ENCODE results near the gene HECTD2. TPM values are rescaled to one million over a fixed set of nuclear protein-coding genes. Genes with fewer than 3 reads are reported as not detected.

HECTD2 gene
- total RNA-seq, 1 experiment from 2014 or later, result 10.0 TPM

DNA sequence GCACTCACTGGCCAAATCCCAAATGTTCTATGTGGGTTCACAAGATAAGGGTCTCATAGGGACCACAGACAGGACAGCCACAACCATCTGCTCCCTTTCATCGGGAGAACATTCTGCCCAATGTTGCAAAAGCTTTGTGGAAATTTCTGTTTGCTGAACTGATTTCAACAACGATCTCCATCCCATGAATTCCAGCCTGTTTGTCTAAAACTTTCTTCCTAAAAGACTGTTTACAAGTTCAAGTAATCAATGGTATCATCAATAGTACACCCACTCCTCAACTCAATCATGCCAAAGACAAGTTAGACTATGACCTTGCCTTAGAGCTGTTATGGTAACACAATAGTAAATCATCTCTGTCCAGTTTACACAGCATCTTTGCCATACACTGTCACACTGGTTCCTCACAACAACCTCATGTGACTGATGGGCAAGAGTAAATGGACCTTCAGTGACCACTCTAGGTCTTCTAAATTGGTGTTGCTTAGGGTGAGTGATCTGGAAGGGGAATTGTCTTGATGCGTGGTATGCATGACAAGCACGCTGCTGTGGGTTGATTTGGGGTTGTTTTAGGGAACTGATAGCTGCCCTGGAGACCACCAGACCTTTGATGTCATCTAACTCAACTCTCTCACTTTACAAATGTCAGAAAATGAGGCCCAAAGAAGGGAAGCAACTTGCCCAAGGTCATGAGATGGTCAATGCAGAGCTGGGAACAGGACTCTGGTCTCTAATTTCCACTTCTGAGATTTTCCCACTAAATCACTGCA is 127.7 kb downstream of the HECTD2 start:
- DNase-seq (ENCODE audit: low read depth), result no peak

DNA sequence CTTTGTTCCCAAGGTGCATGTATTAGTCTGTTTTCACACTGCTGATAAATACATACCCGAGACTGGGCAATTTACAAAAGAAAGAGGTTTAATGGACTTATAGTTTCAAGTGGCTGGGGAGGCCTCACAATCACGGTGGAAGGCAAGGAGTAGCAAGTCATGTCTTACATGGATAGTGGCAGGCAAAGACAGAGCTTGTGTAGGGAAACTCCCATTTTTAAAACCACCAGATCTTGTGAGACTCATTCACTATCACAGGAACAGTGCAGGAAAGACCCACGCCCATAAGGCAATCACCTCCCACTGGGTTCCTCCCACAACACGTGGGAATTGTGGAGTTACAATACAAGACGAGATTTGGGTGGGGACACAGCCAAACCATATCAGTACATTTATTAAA is 129.8 kb downstream of the HECTD2 start:
- no peak for DNase-seq (ENCODE audit: low read depth)

DNA sequence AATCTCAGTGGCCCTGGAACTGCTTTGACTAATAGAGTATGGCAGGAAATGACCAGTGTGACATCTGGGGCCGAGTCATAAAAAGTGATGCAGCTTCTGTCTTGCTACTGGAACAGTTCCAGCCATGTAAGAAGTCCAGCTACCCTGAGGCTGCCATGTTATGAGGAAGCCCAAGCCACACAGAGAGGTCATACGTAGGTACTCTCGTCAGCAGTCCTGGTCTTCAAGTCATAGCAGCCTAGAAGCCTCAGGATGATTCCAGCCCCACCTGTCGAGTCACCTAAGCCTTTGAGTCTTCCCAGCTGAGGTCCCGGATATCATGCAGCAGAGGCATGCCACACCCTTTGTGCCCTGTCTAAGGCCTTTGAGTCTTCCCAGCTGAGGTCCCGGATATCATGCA is 130.6 kb downstream of the HECTD2 start:
- DNase-seq (ENCODE audit: low read depth), result peak; percentile 93

DNA sequence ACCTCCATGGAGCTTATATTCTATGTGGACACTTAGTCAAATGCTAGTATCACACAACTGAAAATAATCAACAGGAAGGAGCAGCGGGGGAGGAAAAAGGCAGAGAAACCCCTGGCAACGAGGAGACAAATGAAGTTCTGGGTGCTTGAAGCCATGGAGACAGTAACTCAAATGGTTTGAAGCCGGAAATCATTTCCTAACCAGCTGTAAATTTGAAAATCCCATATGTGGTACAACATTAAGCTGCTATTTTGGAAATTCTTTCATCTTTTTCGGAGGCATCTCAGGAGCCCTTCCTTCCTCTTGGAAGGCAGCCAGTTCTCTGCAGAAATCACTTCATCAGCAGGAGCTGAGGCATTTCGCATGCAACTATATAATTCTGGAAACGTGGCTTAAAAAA is 131.3 kb downstream of the HECTD2 start:
- peak; percentile 87 for DNase-seq (ENCODE audit: low read depth)

DNA sequence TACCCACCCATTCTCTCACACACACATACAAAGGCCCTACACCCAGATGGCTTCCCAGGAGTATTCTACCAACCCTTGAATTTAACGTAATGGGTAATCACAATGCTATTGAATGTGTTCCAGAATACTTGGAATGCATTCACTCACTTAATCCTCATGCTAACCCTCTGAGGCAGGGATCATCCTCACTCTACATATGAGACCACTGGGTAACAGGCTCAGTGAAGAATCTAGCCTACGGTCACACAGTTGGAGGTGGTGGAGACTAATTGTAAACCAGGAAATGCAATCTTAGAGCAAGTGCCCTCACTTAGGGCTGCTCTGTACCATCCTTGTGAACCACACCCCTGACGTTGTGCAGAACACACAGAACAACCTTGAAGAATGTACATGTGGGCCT is 135.2 kb downstream of the HECTD2 start:
- no peak for DNase-seq (ENCODE audit: low read depth)

DNA sequence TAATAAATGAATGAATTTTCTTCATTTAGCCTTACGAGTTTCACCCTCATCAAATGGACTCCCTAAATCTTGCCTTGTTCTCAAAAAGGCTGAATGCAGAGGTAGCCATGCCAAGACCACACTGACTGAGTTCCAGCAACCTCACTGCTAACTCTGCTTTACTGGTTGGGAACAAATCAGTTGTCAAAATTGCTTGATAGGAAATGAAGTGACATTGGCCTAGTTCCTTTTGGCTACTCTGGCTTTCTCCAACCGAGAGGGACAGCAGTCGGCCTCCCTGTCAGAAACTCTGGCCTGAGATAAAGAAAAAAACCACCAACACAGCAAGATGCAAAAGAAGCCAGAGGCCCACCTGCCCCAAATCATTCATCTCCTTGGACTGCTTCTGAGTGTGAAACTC is 135.7 kb downstream of the HECTD2 start:
- no peak for DNase-seq (ENCODE audit: low read depth)

DNA sequence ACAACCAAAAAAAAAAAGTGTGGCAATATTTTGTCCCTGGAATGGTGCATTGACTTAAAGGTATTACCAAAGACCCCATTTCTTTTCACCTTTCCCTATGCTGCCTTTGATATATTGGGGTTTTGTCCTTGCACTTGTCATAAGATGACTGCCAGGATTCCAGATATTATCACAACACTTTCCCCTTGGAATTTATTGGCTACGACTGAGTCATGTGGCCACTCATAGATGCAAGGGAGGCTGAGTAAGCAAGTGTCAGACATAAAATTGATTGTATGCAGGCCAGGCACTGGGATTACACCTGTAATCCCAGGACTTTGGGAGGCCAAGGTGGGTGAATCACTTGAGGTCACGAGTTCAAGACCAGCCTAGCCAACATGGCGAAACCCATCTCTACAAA is 139.1 kb downstream of the HECTD2 start:
- DNase-seq (ENCODE audit: low read depth), result no peak

DNA sequence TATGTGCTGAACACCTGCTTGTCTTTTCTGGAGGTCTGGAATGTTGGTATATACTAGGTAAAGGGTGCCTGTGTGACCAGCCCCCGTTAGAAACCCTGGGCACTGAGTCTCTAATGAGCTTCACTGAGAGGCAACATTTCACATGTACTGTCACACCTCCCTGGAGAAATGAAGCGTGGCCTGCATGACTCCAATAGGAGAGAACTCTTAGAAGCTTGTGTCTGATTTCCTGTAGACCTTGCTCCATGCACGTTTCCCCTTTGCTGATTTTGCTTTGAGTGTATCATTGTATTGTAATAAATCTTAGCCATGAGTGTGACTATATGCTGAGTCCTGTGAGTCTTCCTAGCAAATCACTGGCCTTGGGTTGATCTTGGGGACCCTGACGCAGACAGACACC is 139.9 kb downstream of the HECTD2 start:
- DNase-seq (ENCODE audit: low read depth), result no peak

DNA sequence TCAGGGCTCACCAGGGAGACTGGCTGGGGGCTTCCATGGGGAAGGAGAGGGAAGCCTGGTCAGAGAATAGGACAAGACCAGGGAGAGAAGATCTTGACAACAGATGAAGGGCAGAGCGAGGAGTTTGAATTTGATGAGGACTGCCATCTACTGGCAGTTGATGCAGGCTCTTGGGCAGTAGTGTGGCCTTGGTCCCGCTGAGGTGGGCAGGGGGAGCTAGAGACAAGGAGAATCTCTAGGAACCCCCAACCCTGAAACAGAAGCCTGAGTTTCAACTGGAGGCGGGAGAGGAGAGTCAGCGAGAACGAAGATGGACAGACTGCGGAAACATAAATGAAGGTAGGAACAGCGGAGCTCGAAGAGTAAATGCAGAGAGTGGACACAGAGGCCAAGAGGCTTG is 141.7 kb downstream of the HECTD2 start:
- DNase-seq (ENCODE audit: low read depth), result peak; percentile 74

DNA sequence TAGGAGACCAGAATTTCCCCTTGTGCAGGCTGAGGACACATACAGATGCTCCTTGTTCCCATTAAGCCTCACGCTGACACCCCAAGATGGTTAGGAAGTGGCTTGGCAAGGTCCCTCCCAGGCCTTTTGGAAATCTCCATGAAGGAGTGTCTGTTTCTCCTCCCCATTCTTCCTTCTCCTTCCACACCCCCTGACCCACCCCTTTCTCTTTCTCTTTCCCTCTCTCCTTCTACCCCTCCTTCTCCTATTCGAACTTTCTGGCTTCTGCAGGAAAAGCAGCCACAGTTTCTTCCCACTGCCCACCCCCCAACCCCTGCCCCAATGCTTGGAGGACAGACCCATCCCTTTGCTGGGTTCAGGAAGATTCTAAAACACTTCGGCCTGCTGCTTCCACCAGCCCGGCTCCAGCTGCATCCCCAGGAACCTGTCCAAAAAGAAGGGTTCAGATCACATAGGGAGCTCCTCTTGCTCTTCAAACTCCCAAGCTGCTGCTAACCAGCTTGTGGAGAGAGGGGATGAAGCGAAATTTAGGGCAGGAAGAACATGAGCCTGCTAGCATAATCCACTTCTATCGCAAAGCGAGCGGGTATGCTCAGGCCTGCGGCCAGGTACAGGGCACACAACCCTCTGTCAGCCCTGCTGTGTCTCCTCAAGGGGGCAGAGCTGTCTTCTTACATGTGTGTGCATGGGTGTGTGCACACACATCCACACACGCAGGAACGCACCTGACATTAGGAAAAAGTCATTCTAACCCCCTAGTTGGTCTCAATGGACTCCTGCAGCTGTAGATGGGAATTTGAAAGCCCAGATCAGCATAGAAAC is 142.3 kb downstream of the HECTD2 start:
- no peak for DNase-seq (ENCODE audit: low read depth)

DNA sequence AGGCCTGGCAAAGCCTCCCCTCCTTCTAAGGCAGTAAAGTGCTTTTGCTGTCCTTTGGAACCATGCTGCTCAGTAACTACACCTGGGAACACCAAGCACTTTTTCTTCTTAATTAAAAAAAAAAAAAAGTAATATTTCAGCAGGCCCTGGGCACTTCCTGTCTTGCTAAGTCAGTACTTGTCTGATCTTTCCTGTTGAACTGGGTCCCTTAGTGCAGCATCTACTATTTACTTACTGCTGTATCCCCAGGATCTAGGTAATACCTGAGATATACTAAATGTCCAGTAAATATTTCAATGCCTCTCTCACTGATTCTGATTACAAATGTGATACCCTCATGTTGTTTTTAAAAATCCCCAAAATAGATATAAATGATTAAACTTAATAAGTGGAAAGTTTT is 145.3 kb downstream of the HECTD2 start:
- no peak for DNase-seq (ENCODE audit: low read depth)

DNA sequence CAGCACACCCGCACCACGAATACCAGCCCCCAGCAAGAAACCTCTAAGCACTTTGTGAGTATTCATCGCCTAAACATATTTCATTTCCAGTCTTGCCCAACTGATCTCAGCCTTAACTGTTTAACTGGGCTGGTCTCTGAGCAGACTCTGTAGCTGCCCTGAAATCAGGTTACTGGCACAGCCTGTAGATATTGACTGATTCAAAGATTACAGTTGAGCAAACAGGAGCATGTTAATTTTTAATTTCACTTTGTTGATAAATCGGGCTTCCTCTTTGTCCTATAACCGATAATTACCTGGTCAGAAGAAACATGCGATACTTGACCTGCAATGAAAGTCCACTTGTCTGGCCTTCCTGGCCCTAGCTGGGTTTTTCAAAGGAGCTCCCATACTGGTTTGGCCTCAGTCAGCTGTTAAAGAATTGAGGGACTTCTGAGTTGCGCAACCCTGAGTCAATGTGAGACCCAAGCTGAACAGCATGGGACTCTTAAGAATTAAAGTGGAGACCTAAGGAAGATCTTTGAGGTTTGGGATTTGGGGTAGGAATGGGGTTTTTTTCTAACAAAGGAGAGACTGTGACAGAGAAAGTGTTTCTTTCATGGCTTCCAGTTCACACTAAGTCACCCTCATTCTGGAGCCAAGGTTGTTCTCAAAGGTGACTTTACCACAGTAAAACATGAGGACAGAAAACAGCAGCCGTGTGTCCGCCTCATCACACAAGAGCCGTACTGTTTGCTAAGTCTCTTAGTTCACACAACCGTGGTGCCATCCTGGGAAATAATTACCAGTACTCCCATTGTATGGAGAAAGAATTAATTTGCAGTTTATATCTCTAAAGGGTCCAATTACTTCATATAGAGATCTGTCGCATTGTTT is 146.8 kb downstream of the HECTD2 start:
- DNase-seq (ENCODE audit: low read depth), result no peak

DNA sequence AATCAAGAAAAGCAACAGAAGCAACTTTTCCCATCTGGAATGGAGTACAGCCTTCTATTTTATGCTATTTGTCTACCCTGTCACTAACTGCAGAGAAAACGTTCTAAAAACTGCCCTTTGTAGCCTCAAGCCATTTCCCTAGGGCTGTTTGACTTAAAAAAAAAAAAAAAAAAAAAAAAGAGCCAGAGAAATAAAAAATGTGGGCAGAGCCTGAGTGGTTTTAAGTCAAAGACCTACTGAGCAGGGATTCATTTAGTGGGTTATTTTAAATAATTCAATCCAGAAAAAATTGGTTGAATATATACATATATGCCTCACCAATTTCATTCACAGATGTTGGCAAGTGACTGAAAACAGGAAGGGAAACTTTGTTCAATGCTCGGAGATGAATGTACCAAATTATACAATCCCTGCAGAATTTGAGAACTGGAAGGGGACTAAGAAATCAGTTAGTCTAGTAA is 147.5 kb downstream of the HECTD2 start:
- no peak for DNase-seq (ENCODE audit: low read depth)

DNA sequence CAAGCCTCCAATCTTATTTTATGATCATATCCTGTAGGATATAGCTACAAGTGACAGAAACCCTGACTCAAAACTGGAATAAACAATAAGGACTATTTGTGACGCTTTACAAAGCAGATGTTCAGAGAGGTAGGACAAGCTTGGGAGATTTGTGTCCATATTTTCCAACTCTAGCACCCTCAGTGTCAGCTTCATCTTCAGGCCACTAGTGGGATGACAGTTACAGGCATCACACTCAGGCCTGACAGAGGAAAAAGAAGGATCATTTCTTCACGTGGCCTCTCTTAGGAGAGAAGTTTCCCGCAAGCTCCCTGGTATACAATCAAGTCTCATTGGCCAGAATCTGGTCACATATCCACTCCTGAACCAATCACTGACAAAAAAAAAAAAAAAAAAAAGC is 148.3 kb downstream of the HECTD2 start:
- no peak for DNase-seq (ENCODE audit: low read depth)

DNA sequence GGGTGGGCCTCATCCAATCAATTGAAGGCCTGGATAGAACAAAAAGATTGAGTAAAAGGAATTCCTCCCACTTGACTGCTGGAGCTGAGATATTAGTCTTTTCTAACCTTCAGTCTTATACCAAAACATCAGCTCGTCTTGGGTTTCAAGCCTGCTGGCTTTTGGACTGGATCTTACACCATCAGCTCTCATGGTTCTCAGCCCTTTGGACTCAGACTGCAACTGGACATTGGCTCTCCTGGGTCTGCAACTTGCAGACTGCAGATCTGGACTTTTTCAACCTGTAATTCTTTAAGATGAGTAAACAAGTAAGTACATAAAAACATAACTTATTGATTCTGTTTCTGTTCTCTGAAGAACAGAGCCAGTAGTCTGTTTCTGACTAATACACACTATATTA is 149.0 kb downstream of the HECTD2 start:
- DNase-seq (ENCODE audit: low read depth), result no peak

DNA sequence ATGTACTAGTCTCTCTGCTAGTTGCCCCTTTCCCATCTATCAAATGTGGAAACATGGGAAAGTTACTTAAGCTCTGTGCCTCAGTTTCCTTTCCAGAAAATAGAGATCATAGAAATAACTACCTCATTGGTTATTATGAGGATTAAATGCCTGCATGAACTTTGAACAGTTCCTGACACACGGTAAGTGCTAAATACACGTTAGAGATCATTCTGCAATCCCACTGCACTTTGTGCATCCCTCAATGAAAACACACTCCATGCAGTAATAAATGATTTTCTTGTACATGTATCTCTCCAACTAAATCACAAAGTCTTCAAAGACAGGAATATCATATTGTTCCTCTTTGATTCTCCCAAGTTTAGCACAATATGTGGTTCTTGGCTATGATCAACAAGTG is 149.6 kb downstream of the HECTD2 start:
- no peak for DNase-seq (ENCODE audit: low read depth)

DNA sequence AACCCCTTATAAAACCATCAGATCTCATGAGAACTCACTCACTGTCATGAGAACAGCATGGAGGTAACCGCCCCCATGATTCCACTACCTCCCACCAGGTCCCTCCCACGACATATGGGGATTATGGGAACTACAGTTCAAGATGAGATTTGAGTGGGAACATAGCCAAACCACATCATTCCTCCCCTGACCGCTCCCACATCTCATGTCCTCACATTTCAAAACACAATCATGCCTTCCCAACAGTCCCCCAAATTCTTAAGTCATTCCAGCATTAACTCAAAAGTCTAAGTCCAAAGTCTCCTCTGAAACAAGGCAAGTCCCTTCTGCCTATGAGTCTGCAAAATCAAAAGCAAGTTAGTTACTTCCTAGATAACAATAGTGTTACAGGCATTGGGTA is 150.7 kb downstream of the HECTD2 start:
- DNase-seq (ENCODE audit: low read depth), result peak; percentile 86

DNA sequence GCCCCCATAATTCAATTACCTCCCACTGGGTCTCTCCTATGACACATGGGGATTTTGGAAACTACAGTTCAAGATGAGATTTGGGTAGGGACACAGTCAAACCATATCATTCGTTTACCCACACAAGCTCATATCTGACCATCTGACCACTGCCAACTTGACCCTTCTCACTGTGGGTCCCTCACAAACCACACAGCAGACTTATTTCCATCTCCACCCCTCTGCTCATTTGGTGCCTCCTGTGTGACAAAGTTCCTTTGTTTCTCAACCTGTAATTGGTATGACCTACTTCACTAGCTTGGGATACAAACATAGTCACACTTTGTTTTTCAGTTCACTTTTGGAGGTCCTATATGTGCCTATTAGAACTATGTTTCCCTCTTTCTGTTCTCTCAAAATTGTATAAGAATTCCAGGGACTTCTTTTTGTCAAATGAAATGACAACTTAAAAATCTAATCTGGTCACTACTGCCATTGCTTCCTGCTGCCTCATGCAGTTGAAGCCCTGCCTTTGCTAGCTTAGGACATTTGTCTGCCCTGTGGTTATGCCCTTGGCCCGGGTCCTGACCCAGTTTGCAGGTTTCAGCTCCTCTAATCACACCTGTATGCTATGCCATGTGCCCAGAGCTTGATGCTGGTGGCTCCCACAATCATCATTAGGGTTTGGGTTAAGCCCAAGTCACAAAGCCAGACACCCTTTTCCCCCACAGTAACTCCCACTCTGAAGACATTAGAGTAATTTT is 152.9 kb downstream of the HECTD2 start:
- no peak for DNase-seq (ENCODE audit: low read depth)

DNA sequence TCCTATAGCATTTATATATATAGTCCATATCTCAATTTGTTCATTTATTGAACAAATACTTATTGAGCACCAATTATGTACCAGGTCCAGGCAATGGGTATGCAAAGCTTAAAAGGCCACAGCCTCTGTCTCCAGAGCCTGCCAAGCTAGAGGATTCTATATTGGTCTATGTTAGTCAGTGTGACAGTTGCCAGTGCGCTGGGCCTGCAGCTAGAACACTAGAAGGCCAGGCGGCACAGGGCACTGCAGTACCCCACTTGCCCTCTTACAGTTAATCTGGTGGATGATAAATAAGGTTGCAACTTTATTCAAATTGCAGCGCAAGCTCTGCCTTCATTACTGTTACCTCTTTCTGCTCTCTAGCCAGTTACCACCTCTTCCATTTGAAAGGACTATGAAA is 153.9 kb downstream of the HECTD2 start:
- no peak for DNase-seq (ENCODE audit: low read depth)

Data from RPMI7951 (cell line).